RCC 7860 (cell line): ENCODE measurements around the gene TMC8.

Experiments
- DNase-seq: peaks from one replicate; pipeline ENCODE4 v3.0.0-alpha.2; 2015; ENCODE audit warnings: low spot score
- FAIRE-seq: peaks from 2 replicates; lab custom pipeline; 2012; peaks lifted over from hg19 to GRCh38; lab: Jason Lieb, UNC

The TMC8 gene

GRCh38 chr17:78174870-78175642 is 44.5 kb downstream of the TMC8 start:
- no peak for DNase-seq
- FAIRE-seq, result no peak

- FAIRE-seq (no peak), DNase-seq (no peak)
Observed at GRCh38 chr17:78175643-78175981, 45.0 kb downstream of the TMC8 start.

DNA sequence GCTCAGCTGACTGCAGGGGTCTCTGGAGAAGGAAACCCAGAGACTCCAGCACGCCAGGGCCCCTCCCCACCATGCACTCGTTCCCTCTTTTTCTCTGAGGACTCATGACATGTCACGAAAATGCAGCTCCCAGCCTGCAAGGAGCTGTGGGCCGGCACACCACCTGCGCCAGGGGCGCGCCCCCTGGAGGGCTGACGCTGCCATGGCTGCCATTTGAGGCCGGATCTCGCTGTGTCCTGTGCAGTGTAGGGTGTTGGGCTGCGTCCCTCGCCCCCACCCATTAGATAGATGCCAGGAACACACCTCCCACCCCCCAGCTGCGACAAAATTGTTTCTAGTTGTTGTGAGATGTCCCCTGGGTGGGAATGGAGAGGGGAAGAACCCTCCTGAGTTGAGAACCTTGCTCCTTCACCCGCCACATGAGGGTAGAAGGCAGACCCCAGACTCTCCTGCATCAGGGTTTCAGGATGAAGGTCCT is 46.0 kb downstream of the TMC8 start:
- DNase-seq, result no peak
- FAIRE-seq, result no peak

DNA sequence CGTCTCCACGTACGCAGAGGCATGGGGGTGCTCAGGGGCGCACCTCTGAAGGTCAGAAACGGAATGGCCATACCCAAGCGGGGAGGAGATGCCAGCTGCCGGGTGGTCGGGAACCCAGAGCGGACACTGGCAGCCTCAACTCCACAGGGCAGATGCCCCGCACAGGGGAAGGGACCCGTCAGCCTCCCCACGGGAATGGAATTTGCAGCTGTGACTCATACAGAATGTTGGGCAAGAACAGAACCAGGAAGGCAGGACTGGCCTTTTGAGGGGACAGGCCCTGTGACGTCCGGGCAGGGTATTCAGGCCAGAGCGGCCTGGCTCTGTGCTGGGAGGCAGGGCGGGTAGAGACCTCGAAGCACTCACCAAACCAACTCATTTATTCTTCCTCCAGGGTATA is 48.8 kb downstream of the TMC8 start:
- no peak for DNase-seq
- no peak for FAIRE-seq

DNA sequence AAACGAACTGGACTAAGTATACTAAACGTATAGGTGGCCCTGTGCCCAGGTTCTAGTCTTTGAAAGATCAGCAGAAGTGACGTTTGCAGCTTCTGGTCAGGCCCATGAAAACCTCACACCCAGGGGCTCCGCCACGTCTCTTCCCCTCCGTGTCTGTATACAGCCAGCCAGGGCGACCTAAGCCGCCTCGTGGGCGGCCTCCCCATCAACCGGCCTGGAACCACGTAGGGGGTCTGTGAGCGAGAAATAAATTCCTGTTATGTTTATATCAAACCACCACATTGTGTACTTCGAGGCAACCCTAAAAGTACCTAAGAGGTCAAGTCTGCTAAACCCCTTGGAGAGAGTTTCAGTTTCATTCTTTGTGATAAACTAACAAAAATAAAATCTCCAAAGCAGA is 49.5 kb downstream of the TMC8 start:
- FAIRE-seq (no peak), DNase-seq (no peak)

- DNase-seq (no peak), FAIRE-seq (no peak)
Observed at GRCh38 chr17:78180508-78180907, 49.9 kb downstream of the TMC8 start.

GRCh38 chr17:78182504-78182903 is 51.9 kb downstream of the TMC8 start:
- FAIRE-seq (no peak), DNase-seq (no peak)

- no peak for FAIRE-seq
- DNase-seq, result no peak
Observed at GRCh38 chr17:78183916-78184315, 53.3 kb downstream of the TMC8 start.

DNA sequence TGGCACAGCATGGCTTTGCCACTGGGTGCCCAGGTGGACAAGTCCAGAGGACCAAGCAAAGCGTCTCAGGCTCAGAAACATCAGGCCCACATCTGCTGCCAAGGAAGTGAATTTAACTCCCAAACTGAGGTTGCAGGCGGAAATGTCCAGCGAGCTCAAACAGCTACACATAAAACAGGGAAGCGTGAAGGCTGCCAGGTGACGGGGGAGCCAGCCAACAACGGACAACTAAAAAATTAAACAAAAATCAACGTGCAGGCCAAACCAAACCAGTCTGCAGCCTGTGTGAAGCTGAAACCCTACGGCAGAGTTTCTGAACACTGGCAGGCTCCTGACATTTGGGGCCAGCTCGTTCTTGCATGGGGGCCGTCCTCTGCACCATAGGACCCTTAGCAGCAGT is 53.8 kb downstream of the TMC8 start:
- DNase-seq (no peak), FAIRE-seq (no peak)

DNA sequence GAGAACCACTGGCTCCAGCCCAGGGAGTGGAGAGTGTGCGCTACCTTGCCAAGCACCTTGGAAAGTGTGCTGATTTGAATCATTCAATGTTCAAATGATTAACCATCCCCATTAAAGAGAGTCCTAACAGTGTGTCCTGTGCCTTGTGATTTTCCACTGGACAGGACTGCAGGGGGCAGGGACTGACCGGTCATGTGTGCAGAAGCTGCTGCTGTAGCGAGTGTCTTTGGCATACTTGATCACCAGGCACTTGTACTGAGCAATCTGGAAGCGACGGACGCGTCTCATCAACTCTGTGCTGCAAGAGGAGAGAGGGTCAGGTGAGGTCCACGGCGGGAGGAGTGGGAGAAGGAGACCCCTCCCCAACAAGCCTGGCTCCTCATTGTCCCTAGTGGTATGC is 54.3 kb downstream of the TMC8 start:
- DNase-seq (peak; percentile 39), FAIRE-seq (peak; percentile 81)

DNA sequence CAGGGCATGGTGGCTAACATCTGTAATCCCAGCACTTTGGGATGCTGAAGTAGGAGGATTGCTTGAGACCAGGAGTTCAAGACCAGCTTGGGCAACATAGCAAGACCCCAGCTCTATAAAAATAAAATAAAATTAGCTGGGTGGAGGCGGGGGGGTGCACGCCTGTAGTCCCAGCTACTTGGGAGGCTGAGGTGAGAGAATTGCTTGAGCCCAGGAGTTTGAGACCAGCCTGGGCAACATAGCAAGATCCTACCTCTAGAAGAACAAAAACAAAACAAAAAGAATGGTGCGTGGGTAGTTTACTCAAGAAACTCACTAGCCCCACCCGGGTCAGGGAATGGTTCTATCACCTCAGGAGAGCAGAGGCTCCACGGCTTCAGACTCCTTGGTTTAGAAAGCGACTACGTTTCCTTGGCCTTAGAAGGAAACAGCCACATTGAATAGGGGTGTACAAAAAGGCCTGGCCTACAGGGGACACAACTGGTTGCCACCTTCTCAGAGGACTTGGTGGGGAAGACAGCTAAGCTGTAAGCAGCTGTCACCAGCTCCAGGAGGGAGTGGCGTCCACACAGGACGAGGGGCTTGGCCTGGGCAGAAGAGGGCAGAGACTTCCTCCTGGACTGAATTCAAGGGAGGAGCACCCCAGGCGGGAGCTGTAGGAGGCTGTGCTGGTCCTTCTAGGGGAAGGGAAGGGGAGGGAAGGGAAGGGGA is 55.6 kb downstream of the TMC8 start:
- FAIRE-seq, result no peak
- DNase-seq, result peak; percentile 62

GRCh38 chr17:78186692-78187595 is 56.4 kb downstream of the TMC8 start, which contains the start of the genes AFMID and TK1:
AFMID (plus strand) TSS chr17:78187362; CDS start chr17:78187371, 9 bp downstream.
TK1 (minus strand) TSS chr17:78187052; CDS start chr17:78186994, 58 bp downstream.
- DNase-seq (peak; percentile 94), FAIRE-seq (peak; percentile 89)
